ENCODE data around the gene GPHN.
"Not testable (repeated sequence)": the region's sequence is repeated elsewhere in the genome, so short reads cannot be mapped to it uniquely, and the experiment has no call there.

The GPHN gene

DNA sequence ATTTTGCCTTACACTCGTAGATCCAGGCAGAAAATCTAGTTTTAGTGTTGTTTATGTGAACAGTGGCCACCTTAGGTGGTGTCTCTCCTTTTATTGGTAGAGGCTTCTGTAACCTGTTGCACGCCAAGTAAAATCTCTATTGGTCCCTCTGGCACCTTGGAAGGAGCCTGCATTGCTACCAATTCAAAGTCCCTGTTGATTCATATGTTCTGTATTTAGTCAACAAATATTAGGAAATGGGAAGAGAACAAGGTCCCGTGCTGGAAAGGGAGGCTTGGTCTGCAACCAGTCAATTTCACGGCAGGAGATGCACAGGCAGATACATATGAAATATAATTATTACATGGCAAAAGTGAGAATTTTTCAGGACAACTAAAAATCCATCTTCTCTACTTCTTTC, 6.4 kb upstream of the GPHN start:
- DNase-seq (ENCODE audit: low spot score): no peak
- TF ChIP-seq, protein P1, sequence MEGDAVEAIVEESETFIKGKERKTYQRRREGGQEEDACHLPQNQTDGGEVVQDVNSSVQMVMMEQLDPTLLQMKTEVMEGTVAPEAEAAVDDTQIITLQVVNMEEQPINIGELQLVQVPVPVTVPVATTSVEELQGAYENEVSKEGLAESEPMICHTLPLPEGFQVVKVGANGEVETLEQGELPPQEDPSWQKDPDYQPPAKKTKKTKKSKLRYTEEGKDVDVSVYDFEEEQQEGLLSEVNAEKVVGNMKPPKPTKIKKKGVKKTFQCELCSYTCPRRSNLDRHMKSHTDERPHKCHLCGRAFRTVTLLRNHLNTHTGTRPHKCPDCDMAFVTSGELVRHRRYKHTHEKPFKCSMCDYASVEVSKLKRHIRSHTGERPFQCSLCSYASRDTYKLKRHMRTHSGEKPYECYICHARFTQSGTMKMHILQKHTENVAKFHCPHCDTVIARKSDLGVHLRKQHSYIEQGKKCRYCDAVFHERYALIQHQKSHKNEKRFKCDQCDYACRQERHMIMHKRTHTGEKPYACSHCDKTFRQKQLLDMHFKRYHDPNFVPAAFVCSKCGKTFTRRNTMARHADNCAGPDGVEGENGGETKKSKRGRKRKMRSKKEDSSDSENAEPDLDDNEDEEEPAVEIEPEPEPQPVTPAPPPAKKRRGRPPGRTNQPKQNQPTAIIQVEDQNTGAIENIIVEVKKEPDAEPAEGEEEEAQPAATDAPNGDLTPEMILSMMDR (IDR thresholded peaks at IDR 0.05; ENCODE audit: extremely low read depth, missing control alignments): no peak

GRCh38 chr14:66502836-66503235, 5.1 kb upstream of the GPHN start:
- not testable (repeated sequence) for DNase-seq (ENCODE audit: low spot score)

- DNase-seq (ENCODE audit: low spot score): no peak
- TF ChIP-seq, protein P1 (IDR thresholded peaks at IDR 0.05; ENCODE audit: extremely low read depth, missing control alignments): no peak
Measured at GRCh38 chr14:66503532-66503931, 4.4 kb upstream of the GPHN start.

DNA sequence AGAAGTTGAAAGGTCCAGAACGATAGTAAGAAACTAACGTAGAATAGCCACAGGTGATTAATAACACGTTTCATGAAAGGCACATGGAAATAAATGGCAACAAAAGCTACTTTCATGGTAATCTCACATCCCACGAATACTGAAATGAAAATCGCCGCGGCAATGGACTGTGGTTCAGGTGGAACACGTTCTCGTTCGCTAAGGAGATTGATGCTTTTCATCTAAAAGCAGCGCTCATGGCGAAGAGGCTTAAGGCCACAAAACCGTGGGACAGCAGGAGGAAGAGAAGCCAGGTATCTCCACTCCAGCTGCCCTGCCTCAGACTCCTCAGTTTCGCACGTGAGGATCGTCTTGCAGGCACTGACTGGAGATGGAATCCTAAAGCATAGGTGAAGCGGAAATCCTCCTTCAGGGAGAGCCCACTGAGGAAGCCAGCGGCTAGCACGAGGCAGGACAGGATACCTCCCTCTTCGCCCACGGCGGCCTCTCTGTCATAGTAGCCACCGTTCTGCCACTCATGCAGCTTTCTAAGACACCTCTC, 696 bp upstream of the GPHN start:
- TF ChIP-seq, protein P1 (IDR thresholded peaks at IDR 0.05; ENCODE audit: extremely low read depth, missing control alignments): no peak
- no peak for DNase-seq (ENCODE audit: low spot score)

DNA sequence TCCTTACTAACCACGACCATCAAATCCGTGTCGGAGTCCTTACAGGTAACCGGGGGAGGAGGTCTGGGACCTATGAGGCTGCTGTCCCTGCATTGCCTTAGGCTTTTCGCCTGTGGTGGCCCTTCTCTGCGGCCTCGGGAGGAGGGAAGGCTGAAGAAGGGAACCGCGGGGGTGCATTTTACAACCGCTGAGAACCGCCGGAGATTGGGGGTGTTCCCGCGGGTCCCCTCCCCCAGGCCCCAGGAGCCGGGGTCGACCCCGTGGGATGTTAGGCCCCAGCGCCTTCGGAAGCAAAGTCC, 549 bp downstream of the GPHN start:
- no peak for DNase-seq (ENCODE audit: low spot score)
- TF ChIP-seq, protein P1 (IDR thresholded peaks at IDR 0.05; ENCODE audit: extremely low read depth, missing control alignments): no peak

- peak; percentile 81 for DNase-seq (ENCODE audit: low spot score)
- TF ChIP-seq, protein P1 (IDR thresholded peaks at IDR 0.05; ENCODE audit: extremely low read depth, missing control alignments): no peak
Measured at GRCh38 chr14:66508846-66509621, 1.1 kb downstream of the GPHN start.

DNA sequence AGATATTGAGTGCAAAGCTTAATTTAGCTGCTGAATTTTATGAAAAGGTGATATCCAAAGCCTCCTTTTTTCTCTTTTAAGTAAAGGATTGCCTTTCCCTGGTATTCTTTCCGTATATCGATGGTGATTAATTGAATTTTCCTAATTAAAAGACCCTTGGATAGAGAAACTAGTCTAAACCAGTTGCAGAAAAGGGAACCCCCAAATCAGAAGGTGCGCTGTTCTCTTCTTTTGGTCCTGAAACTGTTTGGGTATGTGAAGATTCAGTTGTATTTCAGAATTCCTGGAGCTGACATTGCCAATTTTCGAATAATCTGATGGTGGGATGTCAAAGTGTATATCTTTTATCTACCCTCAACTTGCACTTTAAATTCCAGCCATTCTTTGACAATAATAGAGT, 1.9 kb downstream of the GPHN start:
- TF ChIP-seq, protein P1 (IDR thresholded peaks at IDR 0.05; ENCODE audit: extremely low read depth, missing control alignments): no peak
- DNase-seq (ENCODE audit: low spot score): peak; percentile 10

DNA sequence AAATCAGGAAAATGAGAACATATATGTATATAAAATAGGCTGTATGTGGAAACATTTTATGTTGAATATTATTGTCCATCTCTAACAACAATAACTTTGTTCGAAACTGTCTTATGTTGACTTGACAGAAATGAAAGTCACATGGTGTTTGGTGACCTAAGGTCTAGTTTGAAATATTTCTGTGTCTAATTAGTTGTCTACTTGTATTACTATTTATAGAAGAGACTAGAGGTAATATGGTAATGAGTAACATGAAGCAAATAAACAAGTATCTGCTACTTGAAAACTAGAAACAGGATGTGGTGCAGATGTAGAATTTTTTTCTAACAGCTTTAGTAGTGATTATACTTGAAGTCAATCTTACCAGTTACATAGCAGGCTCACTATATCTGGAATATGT, 3.9 kb downstream of the GPHN start:
- TF ChIP-seq, protein P1 (IDR thresholded peaks at IDR 0.05; ENCODE audit: extremely low read depth, missing control alignments): no peak
- DNase-seq (ENCODE audit: low spot score): peak; percentile 27
